Vagina (tissue), 2 donors: ENCODE data around the gene ABCC8. TPM values are rescaled to one million over a fixed set of nuclear protein-coding genes. Genes with fewer than 3 reads are reported as not detected.

Source experiments
- DNase-seq, 2 donors: peaks; one replicate each; pipeline ENCODE4 v3.0.0-alpha.2; 2017; ENCODE audit errors: extremely low spot score in 2 of 2
- H3K27ac ChIP-seq: fragments of 200-600 bp; sonication (generic); one replicate; pipeline ENCODE4 v1.5.1; 2019
- H3K27me3 ChIP-seq: fragments of 200-600 bp; sonication (generic); one replicate; pipeline ENCODE4 v1.5.1; 2019
- H3K36me3 ChIP-seq, 2 donors: fragments of 200-600 bp; sonication (generic); one replicate each; pipeline ENCODE4 v1.5.1; 2017 to 2019
- H3K4me1 ChIP-seq: fragments of 200-600 bp; sonication (generic); one replicate; pipeline ENCODE4 v1.5.1; 2019
- H3K4me3 ChIP-seq, 2 donors: fragments of 200-600 bp; sonication (generic); 1 replicate in 1 of 2; 2 replicates in 1 of 2; pipeline ENCODE4 v1.5.1; 2016 to 2019
- H3K9me3 ChIP-seq: fragments of 200-600 bp; sonication (generic); one replicate; pipeline ENCODE4 v1.5.1; 2019
- POLR2A ChIP-seq, 2 donors: fragments of 450-650 bp; IDR thresholded peaks; one replicate each; pipeline ENCODE4 v1.6.1; 2017; ENCODE audit warnings: antibody characterized with exemption in 2 of 2, mild to moderate bottlenecking in 2 of 2, moderate library complexity in 2 of 2
- POLR2AphosphoS5 ChIP-seq, 2 donors: sonication (generic); formaldehyde crosslinking; IDR thresholded peaks; one replicate each; pipeline ENCODE4 v1.9.0; 2017; ENCODE audit warnings: antibody characterized with exemption in 2 of 2, mild to moderate bottlenecking in 2 of 2, low read depth in 1 of 2; ENCODE audit not compliant: insufficient read depth in 1 of 2
- intact Hi-C: fragments of 100-400 bp; cut with DNase I; formaldehyde crosslinking; loops from one replicate; pipeline ENCODE4 v1.15.1; 2023
- total RNA-seq: library from RNA; depleted of rRNA; stranded (reverse); fragments of >200 nt; gene quantifications from one replicate; pipeline ENCODE4 v1.2.3, GENCODE V29; 2016
- TF ChIP-seq, protein P1 (sequence below), 3 experiments: fragments of 450-650 bp in 2 of 3; fragments of 200-600 bp in 1 of 3; sonication (generic) in 1 of 3; IDR thresholded peaks; one replicate each; pipeline ENCODE4 v1.5.1; 2017 to 2019; ENCODE audit warnings: antibody characterized with exemption in 3 of 3, mild to moderate bottlenecking in 2 of 3, moderate library complexity in 2 of 3

ABCC8 gene
- total RNA-seq, 1 donor from 2014 or later, result 13.0 TPM

DNA sequence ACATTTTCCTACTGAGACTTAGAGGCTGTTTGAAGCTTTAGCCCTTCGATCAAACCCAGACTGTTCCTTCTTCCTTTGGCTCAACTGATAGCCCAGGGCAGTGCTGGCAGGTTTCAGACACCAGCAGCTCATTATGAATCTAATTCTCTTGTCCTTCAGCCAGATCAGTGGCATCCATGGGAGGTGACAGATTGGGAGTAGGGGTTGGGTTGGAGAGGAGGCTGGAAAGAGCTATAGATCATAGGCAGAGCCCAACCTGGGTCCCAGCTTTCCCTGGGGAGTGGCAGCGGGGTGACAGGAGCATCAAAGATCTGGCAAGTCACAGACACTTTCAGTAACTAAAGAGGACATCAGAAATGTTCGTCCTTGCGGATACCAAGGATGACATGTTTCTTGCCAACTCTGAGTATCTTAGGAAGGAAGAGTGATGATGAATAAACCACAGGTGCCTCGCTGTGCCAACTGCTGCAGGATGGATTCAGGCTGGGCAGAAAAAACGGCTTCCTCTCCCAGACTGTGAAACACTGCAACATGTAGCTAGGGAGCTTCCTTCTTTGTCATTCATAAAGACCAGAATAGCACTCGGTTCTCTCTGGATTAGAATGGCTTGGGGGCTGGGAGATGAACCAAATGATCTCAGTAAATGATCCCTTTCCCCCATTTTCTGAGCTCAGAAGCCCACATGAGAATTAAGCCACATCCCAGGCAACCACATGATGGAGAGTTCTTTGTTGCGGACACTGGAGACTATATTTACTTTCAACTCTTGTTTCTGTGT, 19.1 kb downstream of the ABCC8 start:
- Histone ChIP-seq H3K27ac (no peak overlapping the region), H3K36me3 (no peaks in the 10 kb centered on the region), H3K27me3 (no peaks in the 10 kb centered on the region), H3K9me3 (no peaks in the 10 kb centered on the region), H3K4me1 (no peaks in the 10 kb centered on the region), H3K4me3 (no peak overlapping the region)
- DNase-seq, result no peak
- no peak for TF ChIP-seq POLR2A (IDR thresholded peaks at IDR 0.05)
- TF ChIP-seq POLR2AphosphoS5 (IDR thresholded peaks at IDR 0.05; ENCODE audit: insufficient read depth in 1 of 2, low read depth in 1 of 2), result no peak
- TF ChIP-seq, protein P1, sequence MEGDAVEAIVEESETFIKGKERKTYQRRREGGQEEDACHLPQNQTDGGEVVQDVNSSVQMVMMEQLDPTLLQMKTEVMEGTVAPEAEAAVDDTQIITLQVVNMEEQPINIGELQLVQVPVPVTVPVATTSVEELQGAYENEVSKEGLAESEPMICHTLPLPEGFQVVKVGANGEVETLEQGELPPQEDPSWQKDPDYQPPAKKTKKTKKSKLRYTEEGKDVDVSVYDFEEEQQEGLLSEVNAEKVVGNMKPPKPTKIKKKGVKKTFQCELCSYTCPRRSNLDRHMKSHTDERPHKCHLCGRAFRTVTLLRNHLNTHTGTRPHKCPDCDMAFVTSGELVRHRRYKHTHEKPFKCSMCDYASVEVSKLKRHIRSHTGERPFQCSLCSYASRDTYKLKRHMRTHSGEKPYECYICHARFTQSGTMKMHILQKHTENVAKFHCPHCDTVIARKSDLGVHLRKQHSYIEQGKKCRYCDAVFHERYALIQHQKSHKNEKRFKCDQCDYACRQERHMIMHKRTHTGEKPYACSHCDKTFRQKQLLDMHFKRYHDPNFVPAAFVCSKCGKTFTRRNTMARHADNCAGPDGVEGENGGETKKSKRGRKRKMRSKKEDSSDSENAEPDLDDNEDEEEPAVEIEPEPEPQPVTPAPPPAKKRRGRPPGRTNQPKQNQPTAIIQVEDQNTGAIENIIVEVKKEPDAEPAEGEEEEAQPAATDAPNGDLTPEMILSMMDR (IDR thresholded peaks at IDR 0.05), result no peak
- intact Hi-C loops, result no loop called here

DNA sequence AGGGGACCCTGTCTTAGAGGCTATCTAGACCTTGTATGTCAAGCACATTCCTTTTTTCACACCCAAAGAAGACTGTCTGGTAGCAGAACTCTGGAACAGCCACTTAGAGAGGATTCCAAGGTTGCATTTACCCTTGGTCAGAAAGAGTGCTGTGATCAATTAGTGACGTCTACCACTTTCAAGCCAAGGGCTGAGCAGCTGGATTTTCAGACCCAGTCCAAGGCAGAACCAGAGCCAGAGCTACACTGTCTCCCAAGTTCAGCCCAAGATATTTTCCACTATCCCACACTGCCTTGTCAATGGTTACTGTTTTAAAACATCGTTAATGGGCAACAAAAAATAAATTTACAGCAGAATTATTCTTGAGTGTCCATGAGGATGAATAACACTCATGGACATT, 24.0 kb downstream of the ABCC8 start:
- no peaks in the 10 kb centered on the region for H3K9me3 ChIP-seq
- intact Hi-C loops, result no loop called here
- H3K4me3 ChIP-seq, result no peak overlapping the region
- no peak for DNase-seq
- no peaks in the 10 kb centered on the region for H3K27me3 ChIP-seq
- no peak for TF ChIP-seq POLR2A (IDR thresholded peaks at IDR 0.05)
- TF ChIP-seq, protein P1 (IDR thresholded peaks at IDR 0.05), result no peak
- no peak for TF ChIP-seq POLR2AphosphoS5 (IDR thresholded peaks at IDR 0.05; ENCODE audit: insufficient read depth in 1 of 2, low read depth in 1 of 2)
- H3K27ac ChIP-seq, result no peak overlapping the region
- no peaks in the 10 kb centered on the region for H3K36me3 ChIP-seq
- H3K4me1 ChIP-seq, result no peaks in the 10 kb centered on the region

DNA sequence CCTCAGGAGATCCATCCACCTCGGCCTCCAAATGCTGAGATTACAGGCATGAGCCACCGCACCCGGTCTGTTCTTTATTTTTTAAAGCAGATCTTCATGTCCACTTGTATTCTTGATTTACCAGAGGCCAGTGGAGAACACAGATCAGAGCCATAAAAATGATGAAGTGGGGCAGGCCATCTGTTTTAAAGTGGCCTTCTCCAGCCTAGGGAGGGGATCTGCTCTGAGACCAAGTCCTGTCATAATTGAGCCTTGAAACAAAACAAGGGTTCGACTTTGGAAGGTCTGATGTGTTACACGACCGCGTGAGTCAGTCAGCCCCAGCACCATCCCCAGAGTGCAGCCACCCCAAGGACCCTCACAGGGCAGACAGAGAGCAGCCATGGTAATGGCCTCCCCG, 27.5 kb downstream of the ABCC8 start:
- Histone ChIP-seq H3K27me3 (no peaks in the 10 kb centered on the region), H3K4me1 (no peaks in the 10 kb centered on the region), H3K9me3 (no peaks in the 10 kb centered on the region), H3K27ac (no peak overlapping the region), H3K4me3 (no peak overlapping the region), H3K36me3 (no peaks in the 10 kb centered on the region)
- intact Hi-C loops, result no loop called here
- TF ChIP-seq POLR2AphosphoS5 (IDR thresholded peaks at IDR 0.05; ENCODE audit: insufficient read depth in 1 of 2, low read depth in 1 of 2) (no peak), POLR2A (IDR thresholded peaks at IDR 0.05) (no peak)
- TF ChIP-seq, protein P1 (IDR thresholded peaks at IDR 0.05), result no peak
- DNase-seq, result no peak

DNA sequence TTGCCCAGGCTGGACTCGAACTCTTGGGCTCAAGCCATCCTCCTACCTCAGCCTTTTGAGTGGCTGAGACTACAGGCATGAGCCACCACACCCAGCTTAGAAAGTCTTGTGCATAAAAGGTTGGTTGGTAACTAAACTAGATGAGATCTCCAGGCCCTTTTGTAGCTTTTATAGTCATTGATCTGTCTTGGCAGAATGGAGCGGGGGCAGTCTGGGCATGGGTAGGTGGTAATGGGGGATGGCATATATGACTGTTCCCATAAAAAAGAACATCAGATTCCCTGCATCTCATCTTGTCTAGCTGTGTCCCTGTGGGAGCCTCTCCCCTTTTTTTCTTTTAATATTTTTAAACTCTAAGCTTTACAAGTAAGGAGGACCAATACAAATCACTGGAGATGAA, 30.2 kb downstream of the ABCC8 start:
- intact Hi-C loops, result no loop called here

More for the DNA sequence above, 30.2 kb downstream of the ABCC8 start:
- Histone ChIP-seq H3K4me3 (no peak overlapping the region), H3K9me3 (no peaks in the 10 kb centered on the region), H3K36me3 (no peaks in the 10 kb centered on the region), H3K27me3 (no peaks in the 10 kb centered on the region), H3K4me1 (no peaks in the 10 kb centered on the region), H3K27ac (no peak overlapping the region)
- DNase-seq, result no peak
- TF ChIP-seq, protein P1 (IDR thresholded peaks at IDR 0.05), result no peak
- TF ChIP-seq POLR2A (IDR thresholded peaks at IDR 0.05), result no peak
- TF ChIP-seq POLR2AphosphoS5 (IDR thresholded peaks at IDR 0.05; ENCODE audit: insufficient read depth in 1 of 2, low read depth in 1 of 2), result no peak
